Measurements from ENCODE around the gene IL4R. TPM values are rescaled to one million over a fixed set of nuclear protein-coding genes. Genes with fewer than 3 reads are reported as not detected.

The IL4R gene
- 35.9 and 66.6 TPM in 2 replicates for total RNA-seq

GRCh38 chr16:27313422-27314160 lies at the start of gene IL4R:
TSS of gene IL4R (plus strand) at chr16:27313974. CDS start at chr16:27340204, 26,230 bp downstream.

GRCh38 chr16:27268376-27269299 lies 45.1 kb upstream of the IL4R start, which contains the start of gene NSMCE1:
TSS of gene NSMCE1 (minus strand) at chr16:27268772. CDS start at chr16:27257570, 11,202 bp downstream.

GRCh38 chr16:27401768-27402568 lies 88.2 kb downstream of the IL4R start, which contains the start of gene IL21R:
TSS of gene IL21R (plus strand) at chr16:27402174. CDS start at chr16:27430072, 27,898 bp downstream.

Other genes with a start within 250 kb of the IL4R start
- not detected in 2 replicates for gene C16orf82, start 247.0 kb upstream of the IL4R start, total RNA-seq
- 3.4 and 4.5 TPM in 2 replicates for gene KDM8, start 110.4 kb upstream of the IL4R start, total RNA-seq
- 49.1 and 50.5 TPM in 2 replicates for gene NSMCE1, start 45.2 kb upstream of the IL4R start, total RNA-seq
- 0.16 TPM in 1 of 2 replicates, not detected in the other for gene IL21R, start 88.2 kb downstream of the IL4R start, total RNA-seq
- 59.7 and 117 TPM in 2 replicates for gene GTF3C1, start 235.9 kb downstream of the IL4R start, total RNA-seq
- 11.7 and 36.9 TPM in 2 replicates for gene KATNIP, start 236.2 kb downstream of the IL4R start, total RNA-seq